ENCODE measurements around the gene TMEM267.
A peak's percentile ranks its signal among the peaks of the same experiment; 100 is the strongest.
"Not testable (repeated sequence)": the region's sequence is repeated elsewhere in the genome, so short reads cannot be mapped to it uniquely, and the experiment has no call there.

Gene TMEM267

GRCh38 chr5:43441575-43441974 is 42.1 kb downstream of the TMEM267 start:
- DNase-seq: not testable (repeated sequence)

DNA sequence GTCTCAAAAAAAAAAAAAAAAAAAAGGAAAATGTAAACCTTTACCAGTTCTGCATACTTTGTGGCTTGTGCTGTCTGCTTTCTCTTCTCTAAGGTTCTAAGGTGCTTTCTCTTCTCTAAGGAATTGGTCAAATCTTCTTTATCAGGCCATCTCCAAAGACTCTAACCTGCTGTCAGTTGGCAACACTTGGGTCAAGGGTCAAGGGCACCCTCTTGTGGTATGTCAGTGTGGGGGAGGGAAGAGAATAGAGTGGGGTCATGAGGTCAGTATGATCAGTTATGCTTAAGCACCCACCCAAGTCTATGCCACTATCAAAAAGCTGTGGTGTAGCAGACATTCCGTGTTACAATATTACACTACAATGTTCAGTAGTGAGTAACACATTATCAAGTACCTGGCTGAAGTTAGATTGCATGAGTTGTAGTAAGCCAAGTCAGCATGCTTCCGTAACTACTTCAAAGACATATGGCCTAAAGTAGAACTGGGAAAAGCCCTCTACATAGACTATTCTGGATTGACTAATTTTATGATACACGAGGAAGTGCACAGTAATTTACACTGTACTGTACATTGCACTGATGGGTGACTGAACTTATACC is 46.5 kb downstream of the TMEM267 start:
- DNase-seq: peak; percentile 7

GRCh38 chr5:43433382-43433781 is 50.3 kb downstream of the TMEM267 start:
- DNase-seq: no peak

GRCh38 chr5:43432486-43433375 is 50.9 kb downstream of the TMEM267 start:
- DNase-seq: peak; percentile 39

GRCh38 chr5:43429706-43430105 is 54.0 kb downstream of the TMEM267 start:
- DNase-seq: no peak

GRCh38 chr5:43429016-43429415 is 54.6 kb downstream of the TMEM267 start:
- no peak for DNase-seq

- no peak for DNase-seq
These were observed 56.4 kb downstream of the TMEM267 start for GRCh38 chr5:43427306-43427705.

DNA sequence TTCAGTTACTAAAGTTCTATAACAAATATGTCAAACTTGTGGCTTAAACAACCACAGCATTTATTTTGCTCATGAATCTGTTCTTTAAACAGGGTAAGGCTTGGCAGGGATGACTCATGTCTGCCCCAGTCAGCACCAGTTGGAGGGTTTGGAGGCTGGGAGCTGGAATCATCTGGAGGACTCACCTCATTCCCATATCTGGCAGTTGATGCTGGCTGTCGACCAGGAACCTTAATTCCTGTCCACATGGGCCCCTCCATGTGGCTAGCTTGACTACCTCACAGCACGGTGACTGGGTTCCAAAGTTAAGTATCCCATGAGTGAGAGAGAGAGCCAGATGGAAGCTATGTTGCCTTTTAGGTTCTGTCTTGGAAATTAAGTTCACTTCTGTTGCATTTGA is 57.7 kb downstream of the TMEM267 start:
- no peak for DNase-seq

DNA sequence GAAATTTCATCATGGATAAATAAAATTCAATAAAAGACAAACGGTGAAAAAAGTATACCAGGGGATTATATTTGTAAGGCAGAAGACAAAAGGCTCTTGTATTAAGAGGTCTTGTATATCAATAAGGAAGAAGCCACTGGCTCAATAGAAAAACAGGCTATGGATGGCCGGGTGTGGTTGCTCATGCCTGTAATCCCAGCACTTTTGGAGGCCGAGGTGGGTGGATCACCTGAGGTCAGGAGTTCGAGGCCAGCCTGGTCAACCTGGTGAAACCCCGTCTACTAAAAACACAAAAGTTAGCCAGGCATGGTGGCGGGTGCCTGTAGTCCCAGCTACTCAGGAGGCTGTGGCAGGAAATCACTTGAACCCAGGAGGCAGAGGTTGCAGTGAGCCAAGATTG is 60.6 kb downstream of the TMEM267 start:
- not testable (repeated sequence) for DNase-seq

GRCh38 chr5:43422143-43422542 is 61.5 kb downstream of the TMEM267 start:
- no peak for DNase-seq

DNA sequence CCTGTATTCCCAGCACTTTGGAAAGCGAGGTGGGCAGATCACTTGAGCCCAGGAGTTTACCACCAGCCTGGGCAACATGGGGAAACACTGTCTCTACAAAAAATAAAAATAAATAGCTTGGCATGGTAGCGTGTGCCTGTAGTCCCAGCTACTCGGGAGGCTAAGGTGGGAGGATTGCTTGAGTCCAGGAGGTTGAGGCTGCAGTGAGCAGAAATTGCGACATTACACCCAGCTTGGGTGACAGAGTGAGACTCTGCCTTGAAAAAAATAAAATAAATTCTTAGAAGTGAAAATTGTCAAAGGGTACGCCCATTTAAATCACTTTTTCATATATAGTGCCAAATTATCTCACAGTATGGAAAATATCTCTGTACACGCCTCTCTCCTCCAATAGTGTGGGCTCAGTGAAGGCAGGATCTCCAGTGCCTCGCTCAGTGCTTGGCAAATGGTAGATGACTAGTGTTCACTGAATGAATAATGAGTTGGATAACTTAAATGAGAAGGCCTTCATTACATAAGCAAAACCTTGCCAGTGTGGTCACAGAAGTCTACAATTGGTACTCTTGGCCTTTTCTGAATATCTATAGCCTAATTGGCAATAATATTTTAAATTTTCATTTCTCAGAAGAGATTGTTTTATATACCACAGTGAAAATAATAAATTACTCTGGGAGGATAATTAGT is 62.1 kb downstream of the TMEM267 start:
- DNase-seq: no peak

- DNase-seq: no peak
These were observed 63.4 kb downstream of the TMEM267 start for GRCh38 chr5:43420241-43420640.

DNA sequence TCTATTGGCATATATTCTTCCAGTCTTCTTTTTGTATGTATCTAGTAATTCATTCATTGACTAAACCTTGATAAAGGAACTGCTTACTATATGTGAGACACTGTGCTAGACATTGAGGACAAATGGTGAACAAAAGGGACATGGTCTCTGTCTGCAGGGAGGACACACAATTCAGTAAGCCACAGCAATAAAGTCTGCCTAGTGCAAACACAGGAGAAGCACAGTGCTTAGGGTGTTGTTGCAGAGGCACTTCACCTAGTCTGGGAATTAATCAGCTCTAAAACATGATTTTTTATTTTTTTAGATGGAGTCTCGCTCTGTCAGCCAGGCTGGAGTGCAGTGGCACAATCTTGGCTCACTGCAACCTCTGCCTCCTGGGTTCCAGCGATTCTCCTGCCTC is 65.1 kb downstream of the TMEM267 start:
- DNase-seq: no peak

DNA sequence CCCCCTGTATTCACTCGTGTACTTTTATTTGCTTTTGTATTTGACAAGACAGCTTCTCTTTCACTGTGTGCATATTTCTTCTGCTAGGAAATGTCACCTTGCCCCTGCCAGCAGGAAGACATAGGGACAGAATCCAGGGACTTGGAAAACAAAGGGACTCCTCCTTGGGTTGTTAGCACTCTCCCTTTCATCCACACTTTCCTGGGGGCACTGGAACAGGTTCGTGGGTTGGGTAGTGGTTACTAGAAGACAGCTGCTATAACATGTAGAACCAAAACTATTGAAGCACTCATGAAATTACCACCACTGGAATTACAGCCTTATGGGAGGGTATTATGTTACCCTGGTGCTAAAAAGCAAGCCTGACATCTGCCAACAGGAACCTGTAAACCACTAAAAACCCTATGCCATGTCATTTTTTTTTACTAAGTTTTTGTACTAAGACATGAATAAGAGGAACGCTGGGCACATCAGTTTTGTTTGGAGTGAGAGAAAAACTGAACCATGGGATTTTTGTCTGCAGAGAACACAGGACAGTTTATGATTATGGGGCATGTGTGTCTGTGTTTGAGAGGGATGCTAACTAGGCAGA is 66.8 kb downstream of the TMEM267 start:
- DNase-seq: no peak

GRCh38 chr5:43415935-43416802 is 67.5 kb downstream of the TMEM267 start:
- peak; percentile 79 for DNase-seq

GRCh38 chr5:43413966-43414365 is 69.7 kb downstream of the TMEM267 start:
- no peak for DNase-seq

DNA sequence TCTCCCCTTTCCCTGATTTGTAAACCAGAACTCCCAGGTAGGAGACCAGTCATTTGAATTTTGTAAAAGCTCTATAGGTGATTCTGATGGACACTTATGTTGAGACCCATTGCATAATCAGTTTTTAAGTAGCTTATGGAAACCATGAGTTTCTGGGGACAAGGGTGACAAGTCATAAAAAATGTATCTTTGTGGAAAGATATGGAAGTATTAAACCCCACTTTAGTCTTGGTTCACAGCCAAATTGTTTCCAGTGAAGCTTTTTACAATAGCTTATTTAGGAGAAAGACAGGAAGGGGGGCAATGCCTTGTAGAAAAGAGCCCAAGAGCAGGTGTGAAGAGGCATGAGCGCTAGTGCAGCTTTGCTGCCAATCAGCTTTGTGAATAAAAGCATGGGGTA is 71.0 kb downstream of the TMEM267 start:
- no peak for DNase-seq

- no peak for DNase-seq
These were observed 71.5 kb downstream of the TMEM267 start, which contains the start of gene CCL28 for GRCh38 chr5:43412156-43412555. Gene CCL28, minus strand, starts transcription at chr5:43412391. Its CDS starts 75 bp downstream, at chr5:43412316.

- no peak for DNase-seq
These were observed 72.2 kb downstream of the TMEM267 start for GRCh38 chr5:43411495-43411894.

DNA sequence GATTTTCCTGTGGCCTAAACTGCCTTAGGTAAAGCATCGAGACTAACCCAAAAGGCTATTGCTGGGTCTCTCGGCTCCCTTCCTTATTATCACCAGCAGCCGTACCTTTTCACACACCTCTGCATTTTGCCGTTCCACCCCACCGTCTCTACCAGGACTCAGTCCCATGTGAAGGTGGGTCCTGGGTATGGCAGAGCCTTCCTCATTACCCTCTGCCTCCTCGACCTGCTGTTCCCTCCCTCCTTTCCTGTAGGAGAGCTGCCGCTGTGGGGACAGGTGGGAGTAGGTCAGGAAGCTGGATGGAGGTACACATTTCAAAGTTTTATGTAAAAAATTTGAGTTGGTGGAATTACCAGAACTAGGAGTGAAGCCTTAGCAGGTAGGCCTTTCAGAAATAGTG is 73.3 kb downstream of the TMEM267 start:
- DNase-seq: no peak

- no peak for DNase-seq
These were observed 73.8 kb downstream of the TMEM267 start for GRCh38 chr5:43409809-43410271.

DNA sequence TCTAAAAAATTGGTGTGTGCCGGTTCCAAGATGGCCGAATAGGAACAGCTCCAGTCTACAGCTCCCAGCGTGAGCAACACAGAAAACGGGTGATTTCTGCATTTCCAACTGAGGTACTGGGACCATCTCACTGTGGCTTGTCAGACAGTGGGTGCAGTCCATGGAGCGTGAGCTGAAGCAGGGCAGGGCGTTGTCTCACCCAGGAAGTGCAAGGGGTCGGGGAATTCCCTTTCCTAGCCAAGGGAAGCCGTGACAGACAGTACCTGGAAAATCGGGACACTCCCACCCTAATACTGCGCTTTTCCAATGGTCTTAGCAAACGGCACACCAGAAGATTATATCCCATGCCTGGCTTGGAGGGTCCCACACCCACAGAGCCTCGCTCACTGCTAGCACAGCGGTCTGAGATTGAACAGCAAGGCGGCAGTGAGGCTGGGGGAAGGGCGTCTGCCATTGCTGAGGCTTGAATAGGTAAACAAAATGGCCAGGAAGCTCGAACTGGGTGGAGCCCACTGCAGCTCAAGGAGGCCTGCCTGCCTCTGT is 81.1 kb downstream of the TMEM267 start:
- not testable (repeated sequence) for DNase-seq

Measured in hematopoietic multipotent progenitor cell treated with erythropoietin and hydrocortisone succinate and interleukin-3 and kit ligand, for 6 days (in vitro differentiated cells).